ENCODE measurements around the gene OR2M7.
"Not testable (repeated sequence)": the region's sequence is repeated elsewhere in the genome, so short reads cannot be mapped to it uniquely, and the experiment has no call there.

OR2M7 gene

DNA sequence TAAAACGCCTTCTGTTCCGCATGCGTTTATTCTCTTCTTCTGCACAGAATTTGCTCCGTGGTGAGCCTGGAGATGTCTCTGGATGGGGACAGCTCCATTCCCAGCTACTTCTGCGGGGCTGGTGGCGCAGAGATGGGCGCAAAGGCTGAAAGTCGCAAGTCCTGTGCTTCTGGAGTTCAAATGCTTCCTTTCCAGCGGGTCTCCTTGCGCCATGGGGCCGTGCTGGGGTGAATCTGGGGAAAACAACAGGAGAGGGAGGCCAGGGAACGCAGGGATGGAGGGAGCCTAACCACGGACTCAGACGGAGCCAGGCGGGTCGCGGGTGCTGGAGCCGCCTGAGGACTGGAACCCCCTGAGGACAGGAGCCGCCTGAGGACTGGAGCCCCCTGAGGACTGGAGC, 18.3 kb downstream of the OR2M7 start:
- Histone ChIP-seq H3K4me1 (no peaks in the 10 kb centered on the region), H3K9me3 (ENCODE audit: control insufficient read depth, low read length) (no peaks in the 10 kb centered on the region), H2AFZ (no peak overlapping the region), H3K27me3 (ENCODE audit: control insufficient read depth, insufficient read depth, low read length) (no peaks in the 10 kb centered on the region), H3K79me2 (no peaks in the 10 kb centered on the region), H3K9ac (no peak overlapping the region), H3K4me2 (ENCODE audit: low read length) (no peak overlapping the region), H3K27ac (no peak overlapping the region), H3K4me3 (ENCODE audit: low read depth, low read length) (no peak overlapping the region), H3K36me3 (ENCODE audit: control insufficient read depth, insufficient read depth, low read length) (no peaks in the 10 kb centered on the region)
- no peak for TF ChIP-seq CTCF (IDR thresholded peaks at IDR 0.05)

DNA sequence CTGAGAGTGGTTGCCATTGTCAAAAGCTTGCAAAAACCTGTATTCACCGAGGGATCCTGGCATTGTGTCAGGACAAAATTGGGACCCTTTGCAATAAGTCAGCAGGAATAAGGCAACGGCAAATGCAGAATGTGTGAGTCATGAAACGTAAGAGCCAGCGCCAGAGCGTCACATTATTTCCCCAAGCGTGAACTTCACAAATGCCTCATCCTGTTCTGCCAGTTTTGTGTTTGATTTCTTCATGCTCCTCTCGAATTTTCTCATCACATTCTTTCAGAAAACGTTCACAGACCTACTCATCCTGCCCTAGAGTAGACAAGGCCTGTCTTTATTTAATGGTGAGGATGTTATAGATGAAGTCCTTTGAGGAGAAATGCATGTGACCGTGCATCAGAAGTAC, 18.7 kb downstream of the OR2M7 start:
- not testable (repeated sequence) for H2AFZ ChIP-seq; H3K4me2 ChIP-seq (ENCODE audit: low read length); H3K9me3 ChIP-seq (ENCODE audit: control insufficient read depth, low read length); H3K79me2 ChIP-seq; H3K36me3 ChIP-seq (ENCODE audit: control insufficient read depth, insufficient read depth, low read length); H3K27me3 ChIP-seq (ENCODE audit: control insufficient read depth, insufficient read depth, low read length); H3K4me1 ChIP-seq; H3K9ac ChIP-seq; H3K27ac ChIP-seq; H3K4me3 ChIP-seq (ENCODE audit: low read depth, low read length)

GRCh38 chr1:248303324-248303723, 21.0 kb downstream of the OR2M7 start, which contains the start of gene OR2T12:
Gene OR2T12, minus strand, starts transcription at chr1:248303424. Its CDS starts 7,846 bp downstream, at chr1:248295578.
- Histone ChIP-seq H3K4me2 (ENCODE audit: low read length) (no peak within 1 kb of the TSS), H3K4me1 (no peaks in the 10 kb centered on the region), H3K36me3 (ENCODE audit: control insufficient read depth, insufficient read depth, low read length) (no peaks in the 10 kb centered on the region), H3K9me3 (ENCODE audit: control insufficient read depth, low read length) (no peaks in the 10 kb centered on the region), H3K79me2 (no peaks in the 10 kb centered on the region), H3K4me3 (ENCODE audit: low read depth, low read length) (no peak within 1 kb of the TSS), H3K27me3 (ENCODE audit: control insufficient read depth, insufficient read depth, low read length) (no peaks in the 10 kb centered on the region), H2AFZ (no peak within 1 kb of the TSS), H3K9ac (no peak within 1 kb of the TSS), H3K27ac (no peak within 1 kb of the TSS)
- TF ChIP-seq CTCF (IDR thresholded peaks at IDR 0.05): no peak

DNA sequence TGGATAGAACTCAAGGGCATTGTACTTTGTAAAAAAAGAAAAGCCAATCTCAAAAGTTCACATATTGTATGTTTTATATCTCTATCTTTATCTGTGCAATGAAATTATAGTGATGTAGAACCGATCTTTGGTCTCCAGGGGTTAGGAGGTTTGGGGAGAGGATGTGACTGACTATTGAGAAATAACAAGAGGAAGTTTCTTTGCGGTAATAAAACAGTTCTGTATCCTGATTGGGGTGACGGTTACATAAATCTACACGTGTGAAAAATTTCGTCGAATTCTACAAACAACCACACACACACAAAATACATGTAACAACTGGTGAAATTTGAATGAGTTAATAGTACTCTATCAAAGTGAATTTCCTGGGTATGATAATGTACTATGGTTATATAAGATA, 36.0 kb downstream of the OR2M7 start:
- H3K36me3 ChIP-seq (ENCODE audit: control insufficient read depth, insufficient read depth, low read length): no peaks in the 10 kb centered on the region
- no peak overlapping the region for H3K4me3 ChIP-seq (ENCODE audit: low read depth, low read length)
- no peak overlapping the region for H3K27ac ChIP-seq
- no peak overlapping the region for H3K4me2 ChIP-seq (ENCODE audit: low read length)
- H3K4me1 ChIP-seq: no peaks in the 10 kb centered on the region
- H3K9me3 ChIP-seq (ENCODE audit: control insufficient read depth, low read length): no peaks in the 10 kb centered on the region
- no peak overlapping the region for H2AFZ ChIP-seq
- no peak overlapping the region for H3K9ac ChIP-seq
- no peaks in the 10 kb centered on the region for H3K79me2 ChIP-seq
- no peak for TF ChIP-seq CTCF (IDR thresholded peaks at IDR 0.05)
- H3K27me3 ChIP-seq (ENCODE audit: control insufficient read depth, insufficient read depth, low read length): no peaks in the 10 kb centered on the region

DNA sequence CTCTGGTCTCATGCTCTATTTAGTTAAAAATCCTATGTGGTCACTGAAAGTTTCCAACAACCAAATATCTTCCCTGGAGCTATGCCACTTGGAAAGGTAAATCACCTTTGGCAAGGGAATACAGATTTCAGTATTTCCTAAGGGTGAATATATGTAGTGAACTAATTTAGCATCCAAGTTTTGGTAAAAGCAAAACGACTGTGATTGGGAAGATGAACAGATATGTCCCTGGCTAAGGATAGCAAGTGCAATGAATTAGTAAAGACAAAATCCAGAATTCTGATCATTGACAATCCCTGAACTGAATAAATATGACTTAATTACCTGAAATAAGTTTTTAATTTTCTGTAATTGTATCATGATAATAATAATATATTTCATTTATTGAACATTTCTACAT, 46.5 kb downstream of the OR2M7 start, which contains the start of gene OR2T33:
Gene OR2T33 (minus strand): TSS at position 101 of the 400 bp plus-strand sequence. CDS start 4,162 bp downstream, outside the sequence.
- Histone ChIP-seq H3K36me3 (ENCODE audit: control insufficient read depth, insufficient read depth, low read length) (no peaks in the 10 kb centered on the region), H2AFZ (no peak within 1 kb of the TSS), H3K4me2 (ENCODE audit: low read length) (no peak within 1 kb of the TSS), H3K79me2 (no peaks in the 10 kb centered on the region), H3K27me3 (ENCODE audit: control insufficient read depth, insufficient read depth, low read length) (no peaks in the 10 kb centered on the region), H3K4me3 (ENCODE audit: low read depth, low read length) (no peak within 1 kb of the TSS), H3K27ac (no peak within 1 kb of the TSS), H3K4me1 (no peaks in the 10 kb centered on the region), H3K9ac (no peak within 1 kb of the TSS), H3K9me3 (ENCODE audit: control insufficient read depth, low read length) (no peaks in the 10 kb centered on the region)
- TF ChIP-seq CTCF (IDR thresholded peaks at IDR 0.05): no peak
